NCI-H1105 treated with DMSO at 0.1 percent for 48 hours (cell line): ENCODE data around the gene OR51B5.
"Not testable (repeated sequence)": the region's sequence is repeated elsewhere in the genome, so short reads cannot be mapped to it uniquely, and the experiment has no call there.

Source experiments
- DNase-seq: peaks from one replicate; lab custom pipeline; 2025; lab: John Stamatoyannopoulos, UW

The OR51B5 gene

GRCh38 chr11:5343474-5344335 is at the start of gene OR51B5:
Gene OR51B5 (minus strand): TSS chr11:5343524. CDS start chr11:5343524, 0 bp downstream.
- no peak for DNase-seq

GRCh38 chr11:5390210-5390609 is 46.9 kb upstream of the OR51B5 start:
- no peak for DNase-seq

- DNase-seq, result no peak
Observed at GRCh38 chr11:5384335-5384734, 41.0 kb upstream of the OR51B5 start.

GRCh38 chr11:5383576-5383975 is 40.3 kb upstream of the OR51B5 start, which contains the start of gene OR51M1:
Gene OR51M1 (plus strand): TSS chr11:5383812. CDS start chr11:5389399, 5,587 bp downstream.
- no peak for DNase-seq

GRCh38 chr11:5380740-5381342 is 37.5 kb upstream of the OR51B5 start:
- DNase-seq, result peak; percentile 56

- no peak for DNase-seq
Observed at GRCh38 chr11:5369789-5370188, 26.5 kb upstream of the OR51B5 start.

GRCh38 chr11:5368502-5369043 is 25.2 kb upstream of the OR51B5 start:
- no peak for DNase-seq

GRCh38 chr11:5367448-5368074 is 24.2 kb upstream of the OR51B5 start:
- DNase-seq, result no peak

- DNase-seq, result no peak
Observed at GRCh38 chr11:5366856-5367255, 23.5 kb upstream of the OR51B5 start.

- DNase-seq, result not testable (repeated sequence)
Observed at GRCh38 chr11:5366365-5366764, 23.0 kb upstream of the OR51B5 start.

- no peak for DNase-seq
Observed at GRCh38 chr11:5364214-5364613, 20.9 kb upstream of the OR51B5 start.

- DNase-seq, result no peak
Observed at GRCh38 chr11:5363679-5364078, 20.4 kb upstream of the OR51B5 start.

- no peak for DNase-seq
Observed at GRCh38 chr11:5362017-5362625, 18.8 kb upstream of the OR51B5 start.

- not testable (repeated sequence) for DNase-seq
Observed at GRCh38 chr11:5356031-5356430, 12.7 kb upstream of the OR51B5 start.

- no peak for DNase-seq
Observed at GRCh38 chr11:5351208-5351607, 7.9 kb upstream of the OR51B5 start, which contains the start of gene OR51B6. Gene OR51B6 (plus strand): TSS chr11:5351508. CDS start chr11:5351508, 0 bp downstream.

- DNase-seq, result no peak
Observed at GRCh38 chr11:5349550-5349949, 6.2 kb upstream of the OR51B5 start.

GRCh38 chr11:5348551-5349194 is 5.3 kb upstream of the OR51B5 start:
- DNase-seq, result no peak

GRCh38 chr11:5345831-5346230 is 2.5 kb upstream of the OR51B5 start:
- DNase-seq, result no peak

GRCh38 chr11:5339771-5340322 is 3.5 kb downstream of the OR51B5 start:
- DNase-seq, result no peak

- DNase-seq, result not testable (repeated sequence)
Observed at GRCh38 chr11:5337253-5337652, 6.1 kb downstream of the OR51B5 start.

GRCh38 chr11:5336331-5336730 is 7.0 kb downstream of the OR51B5 start:
- no peak for DNase-seq
